K562 (cell line): ENCODE results near the gene RABL6. TPM values are rescaled to one million over a fixed set of nuclear protein-coding genes. Genes with fewer than 3 reads are reported as not detected.

ENCODE experiments used
- ADNP ChIP-seq: fragments of 200-800 bp; sonication (Bioruptor generic); IDR thresholded peaks from 2 replicates; pipeline ENCODE4 v1.6.1; 2016; ENCODE audit warnings: missing genetic modification characterization, missing compliant biosample characterization
- CREBBP ChIP-seq: IDR thresholded peaks from one replicate; pipeline ENCODE4 v1.6.1; 2012; ENCODE audit warnings: low read depth, mild to moderate bottlenecking, control low read depth, inconsistent platforms, low read length
- ELF1 ChIP-seq: fragments of 200-800 bp; sonication (Bioruptor generic); IDR thresholded peaks from 2 replicates; pipeline ENCODE4 v1.6.1; 2016; ENCODE audit warnings: missing genetic modification characterization, missing compliant biosample characterization
- FOXA3 ChIP-seq, 2 experiments: fragments of 450-650 bp in 1 of 2; sonication (generic) in 1 of 2; formaldehyde crosslinking; IDR thresholded peaks in 1 of 2; conservative IDR thresholded peaks in 1 of 2; 2 replicates each; pipeline versions ENCODE4 v1.4.0 to v1.8.0; 2020 to 2022; ENCODE audit warnings: mild to moderate bottlenecking in 2 of 2, missing genetic modification reagents in 1 of 2
- HNRNPL ChIP-seq: fragments of 200-400 bp; formaldehyde crosslinking; IDR thresholded peaks from 2 replicates; pipeline ENCODE4 v1.6.1; 2017; ENCODE audit warnings: low read depth, mild to moderate bottlenecking, low read length
- KDM5B ChIP-seq: fragments of 200-600 bp; sonication (generic); IDR thresholded peaks from 2 replicates; pipeline ENCODE4 v1.6.1; 2012; ENCODE audit warnings: low read depth, mild to moderate bottlenecking, moderate library complexity, low read length, control low read depth, inconsistent platforms; ENCODE audit not compliant: insufficient replicate concordance
- KLF6 ChIP-seq: fragments of 250-450 bp; sonication (Bioruptor Pico); IDR thresholded peaks from 2 replicates; pipeline ENCODE4 v1.4.0; 2020; ENCODE audit warnings: mild to moderate bottlenecking, moderate library complexity, borderline replicate concordance
- OTX1 ChIP-seq: fragments of 450-650 bp; formaldehyde crosslinking; IDR thresholded peaks from 2 replicates; pipeline ENCODE4 v1.4.0; 2022; ENCODE audit warnings: mild to moderate bottlenecking
- PPARD ChIP-seq: fragments of 250-450 bp; sonication (Bioruptor Pico); IDR thresholded peaks from 2 replicates; pipeline ENCODE4 v1.8.0; 2022; ENCODE audit warnings: inconsistent platforms, mild to moderate bottlenecking, moderate library complexity
- RBFOX2 ChIP-seq: fragments of 200-400 bp; formaldehyde crosslinking; IDR thresholded peaks from 2 replicates; pipeline ENCODE4 v1.6.1; 2017; ENCODE audit warnings: low read depth, mild to moderate bottlenecking, low read length, moderate library complexity
- TOE1 ChIP-seq, 2 experiments: fragments of 450-650 bp in 1 of 2; sonication (generic) in 1 of 2; formaldehyde crosslinking in 1 of 2; IDR thresholded peaks; 2 replicates each; pipeline versions ENCODE4 v1.7.1 to v1.8.0; 2016 to 2022; ENCODE audit warnings: borderline replicate concordance in 2 of 2, mild to moderate bottlenecking in 2 of 2, antibody characterized with exemption in 1 of 2, inconsistent platforms in 1 of 2, low read depth in 1 of 2, missing genetic modification reagents in 1 of 2, moderate library complexity in 1 of 2
- ZKSCAN1 ChIP-seq: fragments of 150-350 bp; IDR thresholded peaks from 2 replicates; pipeline ENCODE4 v1.6.1; 2016; ENCODE audit warnings: low read depth, low read length
- ZNF133 ChIP-seq: fragments of 250-450 bp; sonication (Bioruptor Pico); IDR thresholded peaks from 2 replicates; pipeline ENCODE4 v1.4.0; 2020; ENCODE audit warnings: mild to moderate bottlenecking
- polyA plus RNA-seq, 8 experiments: library from polyadenylated mRNA; depleted of rRNA in 4 of 8; stranded (reverse) in 5 of 8; unstranded in 3 of 8; fragments of >200 nt; fragmentation: Nextera tagmentation in 2 of 8; fragmentation: Illumina TruSeq in 1 of 8; extraction: Ambion mirVana in 2 of 8; extraction: Trizol in 1 of 8; gene quantifications; 2 replicates each; pipeline versions ENCODE4 v1.2.1 to v1.2.3, GENCODE V29; 2011 to 2014; ENCODE audit warnings: inconsistent platforms in 1 of 8, missing spikeins in 1 of 8
- total RNA-seq, 7 experiments: library from RNA; depleted of rRNA in 6 of 7; stranded (reverse); fragments of >200 nt in 6 of 7; fragmentation: Illumina TruSeq in 2 of 7; extraction: Trizol in 2 of 7; gene quantifications; 2 replicates each; pipeline versions ENCODE4 v1.2.1 to v1.2.3, GENCODE V29; 2011 to 2021; ENCODE audit warnings: low replicate concordance in 1 of 7
- TF ChIP-seq, protein P1 (sequence below): IDR thresholded peaks from 2 replicates; pipeline ENCODE4 v1.6.1; 2011; ENCODE audit warnings: borderline replicate concordance, low read depth, mild to moderate bottlenecking, moderate library complexity, low read length; ENCODE audit not compliant: insufficient read depth, poor library complexity, severe bottlenecking
- TF ChIP-seq, protein P2 (sequence below), 2 experiments: fragments of 450-650 bp; IDR thresholded peaks; 2 replicates each; pipeline ENCODE4 v1.6.1; 2016; ENCODE audit warnings: mild to moderate bottlenecking in 2 of 2, borderline replicate concordance in 1 of 2, low read depth in 1 of 2, moderate library complexity in 1 of 2

Gene RABL6
- total and polyA plus RNA-seq, 9 of the 15 experiments (the other 6 are each of a cell fraction or from before 2014, with no cell fraction given), result 5.6 to 181 (median 84.5) TPM

DNA sequence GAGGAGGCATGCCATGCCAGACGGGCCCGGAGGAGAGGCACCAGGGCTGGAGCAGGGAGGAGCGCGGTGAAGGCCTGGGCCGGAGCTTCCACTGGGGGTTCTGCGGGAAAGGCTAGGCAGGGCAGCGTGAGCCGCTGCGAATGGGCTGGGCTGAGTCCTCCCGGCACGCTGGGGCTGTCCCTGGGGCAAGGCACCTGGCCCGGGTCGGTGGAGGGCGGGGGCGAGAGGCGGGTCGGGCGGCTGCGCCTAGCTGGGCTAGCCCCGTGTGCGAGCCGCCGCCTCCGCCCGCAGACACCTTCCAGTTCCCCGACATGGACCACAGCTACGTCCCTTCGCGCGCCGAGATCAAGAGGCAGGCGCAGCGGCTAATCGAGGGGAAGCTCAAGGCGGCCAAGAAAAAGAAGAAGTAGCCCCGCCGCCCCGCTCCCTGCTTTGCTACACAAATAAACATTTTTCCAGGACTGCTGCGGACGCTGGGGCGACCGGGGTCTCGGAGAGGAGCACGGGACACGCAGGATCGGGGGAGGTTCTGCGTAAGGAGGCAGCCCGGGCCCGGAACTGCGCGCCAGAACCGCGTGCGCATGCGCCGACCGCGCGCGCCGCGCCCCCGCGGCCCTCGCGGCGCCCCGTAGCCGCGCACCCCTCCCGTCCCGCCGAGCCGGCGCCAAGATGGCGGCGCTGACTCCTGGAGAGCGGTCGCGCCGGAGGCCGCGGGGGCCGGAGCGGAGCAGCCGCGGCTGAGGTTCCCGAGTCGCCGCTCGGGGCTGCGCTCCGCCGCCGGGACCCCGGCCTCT is at the start of gene RABL6 (continued):
- TF ChIP-seq TOE1 (IDR thresholded peaks at IDR 0.05; ENCODE audit: borderline replicate concordance), result no peak
- TF ChIP-seq TOE1 (CRISPR knock-in tag; IDR thresholded peaks at IDR 0.05; ENCODE audit: borderline replicate concordance, low read depth), result no peak
- TF ChIP-seq ZNF133, result no peak
- peak; percentile 53; the same call in 1 of the 2 replicates for TF ChIP-seq KLF6 (CRISPR knock-in tag)
- peak; percentile 69; the same call in 1 of the 2 replicates for TF ChIP-seq RBFOX2
- TF ChIP-seq, protein P1, sequence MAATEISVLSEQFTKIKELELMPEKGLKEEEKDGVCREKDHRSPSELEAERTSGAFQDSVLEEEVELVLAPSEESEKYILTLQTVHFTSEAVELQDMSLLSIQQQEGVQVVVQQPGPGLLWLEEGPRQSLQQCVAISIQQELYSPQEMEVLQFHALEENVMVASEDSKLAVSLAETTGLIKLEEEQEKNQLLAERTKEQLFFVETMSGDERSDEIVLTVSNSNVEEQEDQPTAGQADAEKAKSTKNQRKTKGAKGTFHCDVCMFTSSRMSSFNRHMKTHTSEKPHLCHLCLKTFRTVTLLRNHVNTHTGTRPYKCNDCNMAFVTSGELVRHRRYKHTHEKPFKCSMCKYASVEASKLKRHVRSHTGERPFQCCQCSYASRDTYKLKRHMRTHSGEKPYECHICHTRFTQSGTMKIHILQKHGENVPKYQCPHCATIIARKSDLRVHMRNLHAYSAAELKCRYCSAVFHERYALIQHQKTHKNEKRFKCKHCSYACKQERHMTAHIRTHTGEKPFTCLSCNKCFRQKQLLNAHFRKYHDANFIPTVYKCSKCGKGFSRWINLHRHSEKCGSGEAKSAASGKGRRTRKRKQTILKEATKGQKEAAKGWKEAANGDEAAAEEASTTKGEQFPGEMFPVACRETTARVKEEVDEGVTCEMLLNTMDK, result no peak
- no peak for TF ChIP-seq CREBBP
- TF ChIP-seq HNRNPL, result no peak
- no peak for TF ChIP-seq OTX1 (CRISPR knock-in tag)
- TF ChIP-seq ADNP (tag), result no peak
- TF ChIP-seq FOXA3 (CRISPR knock-in tag; conservative IDR thresholded peaks at IDR 0.05 in 1 of 2, IDR thresholded peaks at IDR 0.05 in 1 of 2), result no peak
- TF ChIP-seq PPARD (CRISPR knock-in tag), result no peak
- TF ChIP-seq, protein P2, sequence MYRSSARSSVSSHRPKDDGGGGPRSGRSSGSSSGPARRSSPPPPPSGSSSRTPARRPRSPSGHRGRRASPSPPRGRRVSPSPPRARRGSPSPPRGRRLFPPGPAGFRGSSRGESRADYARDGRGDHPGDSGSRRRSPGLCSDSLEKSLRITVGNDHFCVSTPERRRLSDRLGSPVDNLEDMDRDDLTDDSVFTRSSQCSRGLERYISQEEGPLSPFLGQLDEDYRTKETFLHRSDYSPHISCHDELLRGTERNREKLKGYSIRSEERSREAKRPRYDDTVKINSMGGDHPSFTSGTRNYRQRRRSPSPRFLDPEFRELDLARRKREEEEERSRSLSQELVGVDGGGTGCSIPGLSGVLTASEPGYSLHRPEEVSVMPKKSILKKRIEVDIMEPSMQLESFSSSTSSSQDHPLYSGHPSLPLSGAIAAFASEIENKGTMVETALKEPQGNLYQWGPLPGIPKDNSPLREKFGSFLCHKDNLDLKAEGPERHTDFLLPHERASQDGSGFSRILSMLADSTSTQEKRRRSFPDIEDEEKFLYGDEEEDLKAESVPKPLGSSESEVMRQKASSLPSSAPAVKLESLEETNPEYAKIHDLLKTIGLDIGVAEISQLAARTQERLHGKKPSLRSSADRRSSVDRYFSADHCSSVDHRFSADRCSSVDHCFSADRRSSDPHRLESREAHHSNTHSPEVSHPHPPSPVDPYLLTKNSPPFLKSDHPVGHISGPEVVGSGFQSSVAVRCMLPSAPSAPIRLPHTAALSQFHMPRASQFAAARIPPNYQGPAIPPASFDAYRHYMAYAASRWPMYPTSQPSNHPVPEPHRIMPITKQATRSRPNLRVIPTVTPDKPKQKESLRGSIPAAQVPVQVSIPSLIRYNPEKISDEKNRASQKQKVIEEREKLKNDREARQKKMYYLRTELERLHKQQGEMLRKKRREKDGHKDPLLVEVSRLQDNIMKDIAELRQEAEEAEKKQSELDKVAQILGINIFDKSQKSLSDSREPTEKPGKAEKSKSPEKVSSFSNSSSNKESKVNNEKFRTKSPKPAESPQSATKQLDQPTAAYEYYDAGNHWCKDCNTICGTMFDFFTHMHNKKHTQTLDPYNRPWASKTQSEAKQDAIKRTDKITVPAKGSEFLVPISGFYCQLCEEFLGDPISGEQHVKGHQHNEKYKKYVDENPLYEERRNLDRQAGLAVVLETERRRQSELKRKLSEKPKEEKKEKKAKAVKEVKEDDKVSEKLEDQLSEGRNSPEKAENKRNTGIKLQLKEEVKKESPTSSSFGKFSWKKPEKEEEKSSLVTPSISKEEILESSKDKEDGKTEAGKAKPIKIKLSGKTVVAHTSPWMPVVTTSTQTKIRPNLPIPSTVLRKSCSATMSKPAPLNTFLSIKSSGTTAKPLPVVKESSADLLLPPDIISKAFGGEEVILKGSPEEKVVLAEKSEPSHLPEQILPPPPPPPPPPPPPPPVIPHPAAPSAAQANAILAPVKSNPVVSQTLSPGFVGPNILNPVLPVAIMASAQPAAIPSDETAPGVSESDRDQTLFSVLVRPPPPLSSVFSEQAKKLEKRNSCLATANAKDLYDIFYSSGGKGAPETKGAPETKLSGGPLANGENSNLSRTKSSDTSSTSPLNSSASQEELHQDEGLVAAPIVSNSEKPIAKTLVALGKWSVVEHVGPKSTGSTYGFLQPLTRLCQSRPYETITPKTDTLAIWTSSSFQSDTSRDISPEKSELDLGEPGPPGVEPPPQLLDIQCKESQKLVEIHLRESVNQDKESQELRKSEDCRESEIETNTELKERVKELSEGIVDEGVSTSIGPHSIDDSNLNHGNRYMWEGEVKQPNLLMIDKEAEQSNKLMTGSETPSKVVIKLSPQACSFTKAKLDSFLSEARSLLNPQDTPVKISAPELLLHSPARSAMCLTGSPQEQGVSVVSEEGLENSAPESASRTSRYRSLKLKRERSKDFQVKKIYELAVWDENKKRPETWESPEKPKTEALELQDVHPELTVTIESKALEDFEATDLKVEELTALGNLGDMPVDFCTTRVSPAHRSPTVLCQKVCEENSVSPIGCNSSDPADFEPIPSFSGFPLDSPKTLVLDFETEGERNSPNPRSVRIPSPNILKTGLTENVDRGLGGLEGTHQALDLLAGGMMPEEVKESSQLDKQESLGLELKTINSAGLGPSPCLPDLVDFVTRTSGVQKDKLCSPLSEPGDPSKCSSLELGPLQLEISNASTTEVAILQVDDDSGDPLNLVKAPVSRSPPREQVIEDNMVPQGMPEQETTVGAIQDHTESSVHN (IDR thresholded peaks at IDR 0.05; ENCODE audit: borderline replicate concordance in 1 of 2, low read depth in 1 of 2), result no peak
- TF ChIP-seq ELF1 (tag), result peak; percentile 78
- no peak for TF ChIP-seq ZKSCAN1
- TF ChIP-seq KDM5B, result peak; percentile 55
